Measurements from ENCODE around the gene BTBD9.

GRCh38 chr6:38533064-38533463 lies 106.7 kb downstream of the BTBD9 start:
- TF ChIP-seq CTCF (IDR thresholded peaks at IDR 0.05 in 8 of 11, conservative IDR thresholded peaks at IDR 0.05 in 3 of 11), result no peak
- TF ChIP-seq POLR2A (IDR thresholded peaks at IDR 0.05), result no peak
